ENCODE results near the gene MICA.
A peak's percentile ranks its signal among the peaks of the same experiment; 100 is the strongest.

MICA gene

GRCh38 chr6:31419842-31420241, 16.4 kb downstream of the MICA start:
- Histone ChIP-seq H2AK5ac (ENCODE audit: low read depth, low read length) (no peak overlapping the region), H3K4me1 (ENCODE audit: control insufficient read depth in 2 of 2, insufficient read depth in 1 of 2, low read depth in 1 of 2, low read length in 2 of 2) (peaks cover 0 to 1% of the 10 kb centered on the region in 2 donors), H2BK120ac (ENCODE audit: low read depth, low read length) (no peak overlapping the region), H3K36me3 (replicated peaks in 1 of 2; ENCODE audit: control insufficient read depth in 2 of 2, insufficient read depth in 2 of 2, low read length in 2 of 2) (peaks cover 0 to 14% of the 10 kb centered on the region in 2 donors), H3K4ac (ENCODE audit: low read length) (no peak overlapping the region), H2BK5ac (ENCODE audit: low read length) (no peak overlapping the region), H3K4me3 (ENCODE audit: low read length in 2 of 2) (no peak overlapping the region), H2AFZ (ENCODE audit: low read length) (no peak overlapping the region), H3K27me3 (ENCODE audit: control insufficient read depth in 3 of 3, insufficient read depth in 3 of 3, low read depth in 1 of 3, low read length in 3 of 3) (peaks cover 0 to 18% (median 0%) of the 10 kb centered on the region in 3 experiments), H4K8ac (ENCODE audit: low read depth, low read length) (no peak overlapping the region), H3K18ac (ENCODE audit: low read length) (no peak overlapping the region), H4K91ac (ENCODE audit: low read depth, low read length, poor library complexity) (no peak overlapping the region), H3K27ac (replicated peaks; ENCODE audit: low read length) (no peak overlapping the region), H2BK12ac (ENCODE audit: low read length) (no peak overlapping the region), H3K14ac (ENCODE audit: low read length) (no peak overlapping the region), H3K9me3 (replicated peaks in 1 of 2; ENCODE audit: control insufficient read depth in 2 of 2, insufficient read depth in 1 of 2, low read depth in 1 of 2, low read length in 2 of 2) (no peaks in the 10 kb centered on the region), H2BK15ac (ENCODE audit: low read length) (no peak overlapping the region), H3K4me2 (ENCODE audit: insufficient read depth, low read length, poor library complexity, severe bottlenecking) (no peak overlapping the region), H3K23ac (ENCODE audit: low read depth, low read length, poor library complexity) (no peak overlapping the region), H3K9ac (ENCODE audit: low read depth, low read length, poor library complexity) (no peak overlapping the region), H3K79me1 (ENCODE audit: low read depth, low read length) (no peaks in the 10 kb centered on the region)
- no CpG with 5 or more reads among the region's 2 CpGs for WGBS, 2 donors (ENCODE audit: extremely low coverage in 2 of 2, insufficient read length in 2 of 2, insufficient replicate concordance in 1 of 2)
- no peak for DNase-seq (ENCODE audit: low spot score)

GRCh38 chr6:31420546-31420945, 17.2 kb downstream of the MICA start:
- Histone ChIP-seq H4K91ac (ENCODE audit: low read depth, low read length, poor library complexity) (no peak overlapping the region), H3K23ac (ENCODE audit: low read depth, low read length, poor library complexity) (no peak overlapping the region), H3K4me2 (ENCODE audit: insufficient read depth, low read length, poor library complexity, severe bottlenecking) (no peak overlapping the region), H3K4me1 (ENCODE audit: control insufficient read depth in 2 of 2, insufficient read depth in 1 of 2, low read depth in 1 of 2, low read length in 2 of 2) (peaks cover 0 to 1% of the 10 kb centered on the region in 2 donors), H3K27me3 (ENCODE audit: control insufficient read depth in 3 of 3, insufficient read depth in 3 of 3, low read depth in 1 of 3, low read length in 3 of 3) (peaks cover 0 to 18% (median 0%) of the 10 kb centered on the region in 3 experiments), H2AFZ (ENCODE audit: low read length) (no peak overlapping the region), H2AK5ac (ENCODE audit: low read depth, low read length) (no peak overlapping the region), H3K18ac (ENCODE audit: low read length) (no peak overlapping the region), H3K27ac (replicated peaks; ENCODE audit: low read length) (no peak overlapping the region), H2BK15ac (ENCODE audit: low read length) (no peak overlapping the region), H3K4me3 (ENCODE audit: low read length in 2 of 2) (no peak overlapping the region), H3K36me3 (replicated peaks in 1 of 2; ENCODE audit: control insufficient read depth in 2 of 2, insufficient read depth in 2 of 2, low read length in 2 of 2) (peaks cover 0 to 14% of the 10 kb centered on the region in 2 donors), H2BK5ac (ENCODE audit: low read length) (no peak overlapping the region), H3K14ac (ENCODE audit: low read length) (no peak overlapping the region), H3K9me3 (replicated peaks in 1 of 2; ENCODE audit: control insufficient read depth in 2 of 2, insufficient read depth in 1 of 2, low read depth in 1 of 2, low read length in 2 of 2) (no peaks in the 10 kb centered on the region), H4K8ac (ENCODE audit: low read depth, low read length) (no peak overlapping the region), H2BK120ac (ENCODE audit: low read depth, low read length) (no peak overlapping the region), H3K4ac (ENCODE audit: low read length) (no peak overlapping the region), H3K9ac (ENCODE audit: low read depth, low read length, poor library complexity) (no peak overlapping the region), H3K79me1 (ENCODE audit: low read depth, low read length) (no peaks in the 10 kb centered on the region), H2BK12ac (ENCODE audit: low read length) (no peak overlapping the region)
- DNase-seq (ENCODE audit: low spot score) = no peak
- no CpG with 5 or more reads among the region's 2 CpGs for WGBS, 2 donors (ENCODE audit: extremely low coverage in 2 of 2, insufficient read length in 2 of 2, insufficient replicate concordance in 1 of 2)

GRCh38 chr6:31422587-31422986, 19.2 kb downstream of the MICA start:
- H2BK15ac ChIP-seq (ENCODE audit: low read length) = no peak overlapping the region
- no peak overlapping the region for H3K23ac ChIP-seq (ENCODE audit: low read depth, low read length, poor library complexity)
- H3K14ac ChIP-seq (ENCODE audit: low read length) = no peak overlapping the region
- H3K4me3 ChIP-seq (ENCODE audit: low read length in 2 of 2) = no peak overlapping the region
- H2BK5ac ChIP-seq (ENCODE audit: low read length) = no peak overlapping the region
- H4K91ac ChIP-seq (ENCODE audit: low read depth, low read length, poor library complexity) = no peak overlapping the region
- H2BK12ac ChIP-seq (ENCODE audit: low read length) = no peak overlapping the region
- no peak overlapping the region for H3K18ac ChIP-seq (ENCODE audit: low read length)
- no peak for DNase-seq (ENCODE audit: low spot score)
- no peak overlapping the region for H2AFZ ChIP-seq (ENCODE audit: low read length)
- no peak overlapping the region for H2AK5ac ChIP-seq (ENCODE audit: low read depth, low read length)
- H3K79me1 ChIP-seq (ENCODE audit: low read depth, low read length) = no peaks in the 10 kb centered on the region
- no peak overlapping the region for H2BK120ac ChIP-seq (ENCODE audit: low read depth, low read length)
- WGBS, 2 donors (ENCODE audit: extremely low coverage in 2 of 2, insufficient read length in 2 of 2, insufficient replicate concordance in 1 of 2) = no CpG with 5 or more reads among the region's 3 CpGs
- no peaks in the 10 kb centered on the region for H3K9me3 ChIP-seq (replicated peaks in 1 of 2; ENCODE audit: control insufficient read depth in 2 of 2, insufficient read depth in 1 of 2, low read depth in 1 of 2, low read length in 2 of 2)
- H4K8ac ChIP-seq (ENCODE audit: low read depth, low read length) = no peak overlapping the region
- no peak overlapping the region for H3K4me2 ChIP-seq (ENCODE audit: insufficient read depth, low read length, poor library complexity, severe bottlenecking)
- no peak overlapping the region for H3K9ac ChIP-seq (ENCODE audit: low read depth, low read length, poor library complexity)
- H3K4me1 ChIP-seq (ENCODE audit: control insufficient read depth in 2 of 2, insufficient read depth in 1 of 2, low read depth in 1 of 2, low read length in 2 of 2) = peaks cover 0 to 1% of the 10 kb centered on the region in 2 donors
- no peak overlapping the region for H3K27ac ChIP-seq (replicated peaks; ENCODE audit: low read length)
- peaks cover 0 to 18% (median 0%) of the 10 kb centered on the region in 3 experiments for H3K27me3 ChIP-seq (ENCODE audit: control insufficient read depth in 3 of 3, insufficient read depth in 3 of 3, low read depth in 1 of 3, low read length in 3 of 3)
- H3K36me3 ChIP-seq (replicated peaks in 1 of 2; ENCODE audit: control insufficient read depth in 2 of 2, insufficient read depth in 2 of 2, low read length in 2 of 2) = peaks cover 0 to 5% of the 10 kb centered on the region in 2 donors
- H3K4ac ChIP-seq (ENCODE audit: low read length) = no peak overlapping the region

GRCh38 chr6:31423550-31423949, 20.2 kb downstream of the MICA start:
- H3K4me3 ChIP-seq (ENCODE audit: low read length in 2 of 2) = no peak overlapping the region
- no peak overlapping the region for H2BK5ac ChIP-seq (ENCODE audit: low read length)
- H2BK15ac ChIP-seq (ENCODE audit: low read length) = no peak overlapping the region
- no peak overlapping the region for H2AFZ ChIP-seq (ENCODE audit: low read length)
- H3K36me3 ChIP-seq (replicated peaks in 1 of 2; ENCODE audit: control insufficient read depth in 2 of 2, insufficient read depth in 2 of 2, low read length in 2 of 2) = peaks cover 0 to 1% of the 10 kb centered on the region in 2 donors
- H2BK120ac ChIP-seq (ENCODE audit: low read depth, low read length) = no peak overlapping the region
- no peak overlapping the region for H2AK5ac ChIP-seq (ENCODE audit: low read depth, low read length)
- no peaks in the 10 kb centered on the region for H3K9me3 ChIP-seq (replicated peaks in 1 of 2; ENCODE audit: control insufficient read depth in 2 of 2, insufficient read depth in 1 of 2, low read depth in 1 of 2, low read length in 2 of 2)
- no peak overlapping the region for H3K4ac ChIP-seq (ENCODE audit: low read length)
- no peak overlapping the region for H3K9ac ChIP-seq (ENCODE audit: low read depth, low read length, poor library complexity)
- H3K27me3 ChIP-seq (ENCODE audit: control insufficient read depth in 3 of 3, insufficient read depth in 3 of 3, low read depth in 1 of 3, low read length in 3 of 3) = peaks cover 0 to 18% (median 0%) of the 10 kb centered on the region in 3 experiments
- no peak overlapping the region for H3K23ac ChIP-seq (ENCODE audit: low read depth, low read length, poor library complexity)
- H4K91ac ChIP-seq (ENCODE audit: low read depth, low read length, poor library complexity) = peak overlapping the region; percentile 30
- H3K14ac ChIP-seq (ENCODE audit: low read length) = no peak overlapping the region
- no CpG with 5 or more reads among the region's 3 CpGs for WGBS, 2 donors (ENCODE audit: extremely low coverage in 2 of 2, insufficient read length in 2 of 2, insufficient replicate concordance in 1 of 2)
- H3K4me2 ChIP-seq (ENCODE audit: insufficient read depth, low read length, poor library complexity, severe bottlenecking) = no peak overlapping the region
- no peak overlapping the region for H4K8ac ChIP-seq (ENCODE audit: low read depth, low read length)
- no peak overlapping the region for H3K18ac ChIP-seq (ENCODE audit: low read length)
- no peaks in the 10 kb centered on the region for H3K79me1 ChIP-seq (ENCODE audit: low read depth, low read length)
- H2BK12ac ChIP-seq (ENCODE audit: low read length) = no peak overlapping the region
- H3K4me1 ChIP-seq (ENCODE audit: control insufficient read depth in 2 of 2, insufficient read depth in 1 of 2, low read depth in 1 of 2, low read length in 2 of 2) = peaks cover 0 to 1% of the 10 kb centered on the region in 2 donors
- no peak overlapping the region for H3K27ac ChIP-seq (replicated peaks; ENCODE audit: low read length)
- DNase-seq (ENCODE audit: low spot score) = no peak
